HG03354 (cell line): ENCODE results near the gene ANKLE1.

Experiments
- ATAC-seq: cut with Tn5 transposase; IDR thresholded peaks from one replicate; pipeline ENCODE4 v1.9.1; 2021; ENCODE audit warnings: mild to moderate bottlenecking; ENCODE audit not compliant: unreplicated experiment, poor library complexity, severe bottlenecking

ANKLE1 gene

DNA sequence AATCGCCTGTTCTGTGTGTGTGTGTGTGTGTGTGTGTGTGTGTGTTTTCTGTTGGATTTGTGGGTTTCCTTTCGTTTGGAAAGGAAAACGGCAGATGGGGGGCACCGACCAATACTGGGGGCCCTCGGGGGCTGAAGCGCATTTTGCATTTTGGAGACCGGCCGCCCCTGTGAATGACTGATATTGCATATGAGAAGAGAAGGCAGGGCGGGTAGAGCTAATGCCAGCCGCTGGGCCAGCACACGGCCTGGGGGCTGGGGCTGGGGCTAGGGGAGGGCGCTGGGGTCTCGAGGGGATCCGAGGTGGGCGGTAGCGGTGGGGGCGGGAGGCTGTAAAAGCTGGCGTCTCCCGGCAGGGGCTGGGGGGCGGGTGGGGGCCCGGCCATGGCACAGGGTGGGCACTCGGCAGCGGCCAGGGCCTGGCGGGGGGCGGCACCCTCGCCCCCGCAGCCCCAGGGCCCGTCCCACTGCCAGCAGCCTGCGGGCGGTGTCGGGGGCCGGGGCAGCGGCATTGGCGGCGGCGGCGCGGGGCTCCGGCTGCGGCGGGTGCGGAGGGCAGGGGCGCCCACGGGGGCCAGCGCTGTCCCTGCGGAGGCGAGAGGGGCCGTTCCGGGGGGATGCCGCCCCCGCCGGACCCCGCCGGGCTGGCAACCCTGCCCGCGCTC is 41.7 kb downstream of the ANKLE1 start:
- ATAC-seq, result no peak

DNA sequence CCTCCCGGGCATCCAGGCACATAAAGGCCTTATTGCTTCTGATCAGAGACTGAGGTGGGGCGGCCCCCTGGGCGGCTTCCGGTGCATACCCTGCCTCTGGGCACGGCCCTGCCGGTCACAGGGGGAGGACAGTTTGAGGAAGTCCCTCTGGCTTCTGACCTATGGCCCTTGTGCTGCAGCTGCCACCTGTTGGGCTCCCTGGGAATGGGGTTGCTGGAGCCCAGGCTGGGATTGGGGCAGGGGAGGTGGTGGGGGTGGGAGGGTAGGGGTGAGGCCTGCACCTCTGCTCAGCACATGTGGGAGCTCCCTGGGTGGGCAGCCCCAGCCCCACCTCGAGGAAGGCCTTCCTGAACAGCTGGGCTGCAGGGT is 42.2 kb downstream of the ANKLE1 start:
- no peak for ATAC-seq

- ATAC-seq, result no peak
Observed at GRCh38 chr19:17324357-17325114, 42.8 kb downstream of the ANKLE1 start.

GRCh38 chr19:17325133-17325532 is 43.4 kb downstream of the ANKLE1 start:
- ATAC-seq, result no peak

- no peak for ATAC-seq
Observed at GRCh38 chr19:17325881-17326594, 44.3 kb downstream of the ANKLE1 start.

DNA sequence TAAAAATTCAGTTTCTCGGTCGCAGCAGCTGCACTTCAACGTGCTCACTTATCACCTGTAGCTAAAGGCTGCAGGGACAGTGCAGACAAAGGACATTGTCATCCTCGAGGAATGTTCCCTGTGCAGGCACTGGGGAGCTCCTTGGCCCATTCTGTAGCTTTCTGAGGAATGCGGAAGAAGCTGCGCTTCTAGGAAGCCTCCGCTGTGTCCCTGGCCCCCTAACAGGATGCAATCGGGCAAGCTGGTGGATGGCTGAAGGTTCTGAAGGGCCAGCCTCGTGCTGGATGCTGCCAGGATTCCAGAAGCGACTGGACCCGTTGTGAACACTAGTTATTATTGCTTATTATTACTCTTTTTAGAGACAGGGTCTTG is 44.9 kb downstream of the ANKLE1 start:
- no peak for ATAC-seq

DNA sequence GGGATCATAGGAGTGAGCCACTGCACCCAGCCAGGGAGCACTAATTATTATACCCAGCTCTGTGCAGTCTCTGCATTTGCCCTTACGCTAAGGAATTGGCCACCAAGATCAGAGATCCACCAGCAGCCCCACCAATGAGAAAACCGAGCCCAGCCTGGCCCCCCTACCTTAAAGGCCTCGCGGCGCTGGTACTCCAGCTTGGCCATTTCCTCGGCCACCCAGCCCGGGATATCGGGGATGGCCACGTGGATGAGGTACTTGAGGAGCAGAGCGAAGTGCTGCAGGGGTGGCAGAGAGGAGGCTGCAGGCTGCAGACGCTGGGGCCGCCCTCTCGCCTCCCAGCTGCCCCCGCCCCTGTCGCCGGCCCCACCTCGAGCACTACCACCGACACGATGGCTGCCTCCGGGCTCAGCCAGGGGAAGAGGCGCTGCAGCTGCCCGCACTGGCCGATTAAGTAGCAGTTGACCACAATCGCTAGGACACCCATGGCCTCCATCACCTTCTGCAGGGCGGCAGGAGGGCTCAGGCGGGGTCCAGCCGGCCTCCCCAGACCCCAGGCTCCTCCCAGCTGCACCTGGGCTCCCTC is 45.5 kb downstream of the ANKLE1 start:
- no peak for ATAC-seq

DNA sequence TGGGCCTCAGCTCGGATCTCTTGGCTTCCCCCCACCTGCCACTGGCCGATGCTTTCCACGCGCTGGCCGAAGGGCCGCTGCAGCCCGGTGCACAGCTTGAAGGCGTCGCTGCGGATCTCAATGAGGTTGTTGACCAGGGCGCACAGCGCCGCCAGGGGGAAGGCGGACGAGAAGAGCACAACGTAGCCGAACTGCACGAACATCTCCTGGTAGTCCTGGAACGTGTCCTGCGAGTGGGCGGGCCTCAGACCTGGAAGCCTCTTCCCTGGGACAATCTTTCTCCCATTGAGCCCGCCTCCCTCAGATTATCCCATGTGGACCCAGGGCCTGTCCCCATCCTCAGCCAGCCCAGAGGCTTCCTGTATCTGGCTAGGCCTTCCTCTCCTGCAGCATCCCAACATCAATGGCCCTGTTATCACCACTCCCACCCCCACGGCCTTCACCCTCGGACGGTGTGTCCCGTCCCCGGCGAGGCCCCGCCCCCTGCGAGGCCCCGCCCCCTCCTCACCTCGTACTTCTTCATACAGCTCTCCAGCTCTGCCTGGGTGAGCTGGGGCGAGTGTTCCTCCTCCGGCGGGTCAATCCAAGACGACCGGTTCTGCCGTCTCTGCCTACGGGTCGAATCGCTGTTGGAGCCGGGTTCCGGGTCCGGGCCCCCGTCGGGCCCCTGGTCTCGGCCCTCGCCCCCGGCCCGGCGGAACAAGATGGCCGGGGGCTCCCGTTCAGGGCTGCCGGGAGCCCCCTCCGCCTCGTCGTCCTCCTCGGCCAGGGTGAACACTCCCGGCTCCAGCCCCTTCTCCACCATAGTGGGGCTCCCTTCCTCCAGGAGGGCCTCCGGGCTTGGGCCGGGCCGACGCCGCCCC is 46.2 kb downstream of the ANKLE1 start:
- no peak for ATAC-seq

- no peak for ATAC-seq
Observed at GRCh38 chr19:17328517-17329365, 47.0 kb downstream of the ANKLE1 start.

- ATAC-seq, result no peak
Observed at GRCh38 chr19:17329366-17330261, 47.9 kb downstream of the ANKLE1 start.

GRCh38 chr19:17330262-17331044 is 48.8 kb downstream of the ANKLE1 start:
- no peak for ATAC-seq

GRCh38 chr19:17331045-17331558 is 49.4 kb downstream of the ANKLE1 start:
- ATAC-seq, result no peak

- ATAC-seq, result no peak
Observed at GRCh38 chr19:17332360-17332676, 50.6 kb downstream of the ANKLE1 start.

- ATAC-seq, result no peak
Observed at GRCh38 chr19:17332677-17333581, 51.2 kb downstream of the ANKLE1 start.

DNA sequence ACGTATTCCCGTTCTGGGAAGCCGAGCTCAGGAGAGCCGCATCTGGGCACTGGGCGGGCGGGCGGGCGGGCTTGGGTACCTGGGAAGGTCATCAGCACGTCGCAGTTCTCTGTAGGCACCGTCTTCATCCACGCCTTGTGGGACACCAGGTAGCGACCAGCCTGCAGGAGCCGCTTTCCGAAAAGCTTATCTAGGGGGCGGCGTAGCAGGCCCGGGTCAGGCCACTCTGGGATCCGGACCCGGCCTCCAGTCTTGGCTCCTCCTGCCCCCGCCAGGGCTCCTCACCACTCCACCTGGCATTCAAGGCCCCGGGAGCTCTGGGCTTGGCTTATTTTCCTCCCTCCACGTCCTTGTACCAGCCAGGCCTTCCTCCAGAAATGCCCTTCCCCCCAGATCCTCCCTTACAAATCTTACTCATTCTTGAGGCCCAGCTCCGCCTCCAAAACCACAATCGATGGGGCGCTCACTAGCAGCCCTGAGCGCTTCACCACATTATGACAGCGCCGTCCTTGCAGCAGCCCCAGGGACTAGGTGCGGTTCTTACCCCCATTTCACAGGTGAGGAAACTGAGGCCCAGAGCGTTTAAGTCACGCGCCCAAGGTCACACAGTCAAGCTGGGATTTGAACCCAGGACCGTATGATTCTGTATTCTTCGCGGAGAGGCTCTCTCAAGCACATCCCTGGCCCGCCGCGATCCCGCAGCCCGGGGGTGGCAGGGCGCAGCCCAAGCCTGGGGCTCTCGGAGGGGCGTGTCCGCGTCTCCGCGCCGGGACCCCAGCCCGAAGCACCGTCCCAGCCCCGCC is 52.1 kb downstream of the ANKLE1 start:
- no peak for ATAC-seq
